Measurements from ENCODE around the gene RSPRY1.

Gene RSPRY1

GRCh38 chr16:57185945-57186871, at the start of gene RSPRY1, which contains the start of gene PSME3IP1:
RSPRY1 (plus strand) TSS chr16:57186329; CDS start chr16:57204659, 18,330 bp downstream.
PSME3IP1 (minus strand) TSS chr16:57186039; CDS start chr16:57173854, 12,185 bp downstream.
- peaks cover 13% of the 10 kb centered on the region for H3K36me3 ChIP-seq (ENCODE audit: control insufficient read depth, low read length)
- no peaks in the 10 kb centered on the region for H3K9me3 ChIP-seq (ENCODE audit: control insufficient read depth, insufficient read depth, low read length)
- H3K27me3 ChIP-seq (ENCODE audit: control insufficient read depth, low read length): no peaks in the 10 kb centered on the region
- peaks cover 31% of the 10 kb centered on the region for H3K4me1 ChIP-seq (ENCODE audit: control insufficient read depth, low read length)
- H3K27ac ChIP-seq (ENCODE audit: low read depth, low read length): peak within 1 kb of the TSS; percentile 60
- peaks cover 96% of the 10 kb centered on the region for H3K79me2 ChIP-seq (ENCODE audit: control insufficient read depth, low read length)
- no peaks in the 10 kb centered on the region for H4K20me1 ChIP-seq (ENCODE audit: control insufficient read depth, insufficient read depth, low read depth, low read length)
- H3K9me2 ChIP-seq (replicated peaks; ENCODE audit: control insufficient read depth, low read length): no peaks in the 10 kb centered on the region
- peak within 1 kb of the TSS; percentile 92 for H3K4me2 ChIP-seq (ENCODE audit: low read length)
- H3K4me3 ChIP-seq (ENCODE audit: low read length): peak within 1 kb of the TSS; percentile 87
- H3F3A ChIP-seq (ENCODE audit: control insufficient read depth, insufficient read depth): no peaks in the 10 kb centered on the region
- TF ChIP-seq EZH2phosphoT487 (IDR thresholded peaks at IDR 0.05; ENCODE audit: borderline replicate concordance, low read length) (no peak), CTCF (IDR thresholded peaks at IDR 0.05; ENCODE audit: low read depth, low read length, poor library complexity, severe bottlenecking) (no peak)

- Histone ChIP-seq H3F3A (ENCODE audit: control insufficient read depth, insufficient read depth) (no peaks in the 10 kb centered on the region), H3K9me2 (replicated peaks; ENCODE audit: control insufficient read depth, low read length) (no peaks in the 10 kb centered on the region), H3K9me3 (ENCODE audit: control insufficient read depth, insufficient read depth, low read length) (no peaks in the 10 kb centered on the region), H3K4me3 (ENCODE audit: low read length) (no peak overlapping the region), H3K4me2 (ENCODE audit: low read length) (no peak overlapping the region), H3K4me1 (ENCODE audit: control insufficient read depth, low read length) (peaks cover 36% of the 10 kb centered on the region), H3K36me3 (ENCODE audit: control insufficient read depth, low read length) (no peaks in the 10 kb centered on the region), H3K27me3 (ENCODE audit: control insufficient read depth, low read length) (no peaks in the 10 kb centered on the region), H3K27ac (ENCODE audit: low read depth, low read length) (no peak overlapping the region), H4K20me1 (ENCODE audit: control insufficient read depth, insufficient read depth, low read depth, low read length) (no peaks in the 10 kb centered on the region), H3K79me2 (ENCODE audit: control insufficient read depth, low read length) (no peaks in the 10 kb centered on the region)
- TF ChIP-seq CTCF (IDR thresholded peaks at IDR 0.05; ENCODE audit: low read depth, low read length, poor library complexity, severe bottlenecking): no peak
- no peak for TF ChIP-seq EZH2phosphoT487 (IDR thresholded peaks at IDR 0.05; ENCODE audit: borderline replicate concordance, low read length)
Measured at GRCh38 chr16:57137043-57137442, 49.1 kb upstream of the RSPRY1 start.

DNA sequence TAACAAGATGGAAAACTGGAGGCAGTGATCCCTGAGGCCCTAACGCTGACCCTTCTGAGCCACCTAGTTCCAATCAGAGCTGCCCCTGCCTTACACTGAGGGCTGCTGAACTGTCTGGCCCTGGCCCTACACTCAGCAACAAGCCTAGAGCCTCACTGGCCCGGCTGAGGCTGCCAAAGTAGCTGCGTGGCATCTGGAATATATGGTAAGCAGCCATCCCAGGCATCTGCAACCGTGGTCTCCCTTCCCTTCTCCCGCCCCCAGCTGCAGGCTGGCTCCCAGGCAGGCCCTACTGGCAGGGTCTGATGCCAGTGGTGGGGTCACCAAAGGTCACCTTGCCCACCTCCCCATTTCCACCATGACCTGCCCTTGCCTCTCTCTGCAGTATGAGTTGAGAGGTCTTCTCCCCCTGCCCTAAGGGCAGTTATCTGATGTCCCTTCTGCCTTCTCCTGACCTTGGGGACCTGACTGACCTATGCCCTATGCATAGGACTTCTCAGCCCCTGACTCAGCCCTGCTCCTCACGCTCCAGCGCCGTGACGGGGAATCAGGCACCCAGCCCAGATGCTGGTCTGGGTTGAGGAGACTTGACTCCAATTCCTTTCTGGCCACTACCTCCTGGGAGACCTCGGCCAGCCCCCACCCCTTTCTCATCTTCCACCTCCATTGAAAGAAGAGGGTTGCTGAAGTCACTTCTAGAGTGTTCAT, 48.4 kb upstream of the RSPRY1 start:
- Histone ChIP-seq H3K9me3 (ENCODE audit: control insufficient read depth, insufficient read depth, low read length) (no peaks in the 10 kb centered on the region), H3K4me2 (ENCODE audit: low read length) (no peak overlapping the region), H3K4me3 (ENCODE audit: low read length) (no peak overlapping the region), H3K79me2 (ENCODE audit: control insufficient read depth, low read length) (no peaks in the 10 kb centered on the region), H3K27ac (ENCODE audit: low read depth, low read length) (no peak overlapping the region), H3K9me2 (replicated peaks; ENCODE audit: control insufficient read depth, low read length) (no peaks in the 10 kb centered on the region), H3K27me3 (ENCODE audit: control insufficient read depth, low read length) (no peaks in the 10 kb centered on the region), H4K20me1 (ENCODE audit: control insufficient read depth, insufficient read depth, low read depth, low read length) (no peaks in the 10 kb centered on the region), H3F3A (ENCODE audit: control insufficient read depth, insufficient read depth) (no peaks in the 10 kb centered on the region), H3K36me3 (ENCODE audit: control insufficient read depth, low read length) (no peaks in the 10 kb centered on the region), H3K4me1 (ENCODE audit: control insufficient read depth, low read length) (peaks cover 43% of the 10 kb centered on the region)
- no peak for TF ChIP-seq EZH2phosphoT487 (IDR thresholded peaks at IDR 0.05; ENCODE audit: borderline replicate concordance, low read length)
- TF ChIP-seq CTCF (IDR thresholded peaks at IDR 0.05; ENCODE audit: low read depth, low read length, poor library complexity, severe bottlenecking): no peak

Data from DOHH2 (cell line).